GM21737 (cell line): ENCODE results near the gene HMCN2.

Experiments
- ATAC-seq: cut with Tn5 transposase; IDR thresholded peaks from one replicate; pipeline ENCODE4 v1.9.1; 2021; ENCODE audit warnings: mild to moderate bottlenecking, moderate library complexity; ENCODE audit not compliant: unreplicated experiment

HMCN2 gene

GRCh38 chr9:130345009-130345896, 79.7 kb downstream of the HMCN2 start:
- no peak for ATAC-seq

- ATAC-seq: no peak
Observed at GRCh38 chr9:130345897-130346385, 80.4 kb downstream of the HMCN2 start.

GRCh38 chr9:130346431-130346830, 80.9 kb downstream of the HMCN2 start:
- no peak for ATAC-seq

- ATAC-seq: no peak
Observed at GRCh38 chr9:130347036-130347435, 81.5 kb downstream of the HMCN2 start.

GRCh38 chr9:130347931-130348330, 82.4 kb downstream of the HMCN2 start:
- ATAC-seq: no peak

GRCh38 chr9:130348341-130348740, 82.8 kb downstream of the HMCN2 start:
- no peak for ATAC-seq

GRCh38 chr9:130348881-130349280, 83.3 kb downstream of the HMCN2 start:
- no peak for ATAC-seq

GRCh38 chr9:130349398-130349797, 83.8 kb downstream of the HMCN2 start:
- ATAC-seq: no peak

- ATAC-seq: no peak
Observed at GRCh38 chr9:130351343-130351742, 85.8 kb downstream of the HMCN2 start.

- no peak for ATAC-seq
Observed at GRCh38 chr9:130352081-130352480, 86.5 kb downstream of the HMCN2 start.

GRCh38 chr9:130352586-130353285, 87.2 kb downstream of the HMCN2 start:
- ATAC-seq: no peak

GRCh38 chr9:130354378-130354777, 88.8 kb downstream of the HMCN2 start:
- ATAC-seq: no peak

GRCh38 chr9:130354806-130355205, 89.2 kb downstream of the HMCN2 start:
- ATAC-seq: no peak

GRCh38 chr9:130356033-130356432, 90.5 kb downstream of the HMCN2 start:
- ATAC-seq: no peak

GRCh38 chr9:130356877-130357584, 91.5 kb downstream of the HMCN2 start:
- no peak for ATAC-seq

- no peak for ATAC-seq
Observed at GRCh38 chr9:130358928-130359327, 93.4 kb downstream of the HMCN2 start.

- no peak for ATAC-seq
Observed at GRCh38 chr9:130359819-130360218, 94.3 kb downstream of the HMCN2 start.

- no peak for ATAC-seq
Observed at GRCh38 chr9:130360672-130361071, 95.1 kb downstream of the HMCN2 start.

- ATAC-seq: no peak
Observed at GRCh38 chr9:130361873-130362362, 96.4 kb downstream of the HMCN2 start.

GRCh38 chr9:130362691-130363090, 97.1 kb downstream of the HMCN2 start:
- ATAC-seq: no peak

- ATAC-seq: no peak
Observed at GRCh38 chr9:130363755-130364404, 98.3 kb downstream of the HMCN2 start.
